ENCODE data around the gene MTHFD1L. TPM values are rescaled to one million over a fixed set of nuclear protein-coding genes. Genes with fewer than 3 reads are reported as not detected.

The MTHFD1L gene
- total RNA-seq, 4 donors from 2014 or later, result 3.0 to 9.4 (median 5.2) TPM

DNA sequence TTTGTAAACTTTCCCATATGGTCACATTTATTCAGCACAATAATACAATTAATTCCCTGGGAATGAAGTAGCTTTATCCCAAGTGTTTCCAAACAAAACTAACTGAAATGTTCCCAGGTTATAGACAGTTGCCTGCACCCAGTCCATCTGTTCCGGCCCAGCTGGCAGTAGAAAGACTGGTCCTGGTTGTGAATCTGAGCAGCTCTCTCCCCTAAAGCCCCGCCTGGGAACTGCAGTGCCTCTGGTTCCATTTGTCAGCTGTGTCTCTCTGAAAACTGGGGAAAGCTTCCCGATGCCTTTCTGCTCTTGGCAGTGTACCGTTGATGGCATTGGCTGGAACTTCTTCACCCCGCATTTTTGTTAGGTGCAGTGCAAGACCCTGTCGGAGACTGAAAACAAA, 8.7 kb downstream of the MTHFD1L start:
- no peak overlapping the region for H3K27ac ChIP-seq
- WGBS, result 88% methylated on average over 6 of the region's 6 CpGs

DNA sequence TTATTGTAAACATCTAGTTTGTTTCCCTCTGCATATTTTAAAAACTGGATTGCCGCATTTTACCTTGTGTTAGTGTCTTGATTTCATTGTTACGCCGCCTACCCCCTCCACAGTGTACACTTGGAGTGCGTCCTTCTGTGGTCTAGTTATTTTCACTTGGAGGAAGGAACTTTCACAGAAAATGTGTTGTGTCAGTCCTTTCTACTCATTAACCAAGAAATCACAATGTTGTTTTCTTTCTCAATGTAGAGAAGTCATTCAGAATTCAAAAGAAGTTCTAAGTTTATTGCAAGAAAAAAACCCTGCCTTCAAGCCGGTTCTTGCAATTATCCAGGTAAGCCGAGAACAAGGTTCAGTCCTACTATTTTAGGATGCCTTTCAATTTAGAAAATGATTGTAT, 10.3 kb downstream of the MTHFD1L start:
- peaks cover 10% of the 10 kb centered on the region for H3K4me1 ChIP-seq
- H3K27me3 ChIP-seq, result no peaks in the 10 kb centered on the region
- H3K9me3 ChIP-seq, result no peaks in the 10 kb centered on the region
- peak in 1 of 2 donors; percentile 15 for DNase-seq (ENCODE audit: low spot score in 2 of 2)
- H3K27ac ChIP-seq, result no peak overlapping the region
- 71% methylated on average over 6 of the region's 6 CpGs for WGBS
- TF ChIP-seq EP300 (IDR thresholded peaks at IDR 0.05) (no peak), POLR2A (IDR thresholded peaks at IDR 0.05) (no peak), POLR2AphosphoS5 (IDR thresholded peaks at IDR 0.05) (no peak)
- TF ChIP-seq, protein P1, sequence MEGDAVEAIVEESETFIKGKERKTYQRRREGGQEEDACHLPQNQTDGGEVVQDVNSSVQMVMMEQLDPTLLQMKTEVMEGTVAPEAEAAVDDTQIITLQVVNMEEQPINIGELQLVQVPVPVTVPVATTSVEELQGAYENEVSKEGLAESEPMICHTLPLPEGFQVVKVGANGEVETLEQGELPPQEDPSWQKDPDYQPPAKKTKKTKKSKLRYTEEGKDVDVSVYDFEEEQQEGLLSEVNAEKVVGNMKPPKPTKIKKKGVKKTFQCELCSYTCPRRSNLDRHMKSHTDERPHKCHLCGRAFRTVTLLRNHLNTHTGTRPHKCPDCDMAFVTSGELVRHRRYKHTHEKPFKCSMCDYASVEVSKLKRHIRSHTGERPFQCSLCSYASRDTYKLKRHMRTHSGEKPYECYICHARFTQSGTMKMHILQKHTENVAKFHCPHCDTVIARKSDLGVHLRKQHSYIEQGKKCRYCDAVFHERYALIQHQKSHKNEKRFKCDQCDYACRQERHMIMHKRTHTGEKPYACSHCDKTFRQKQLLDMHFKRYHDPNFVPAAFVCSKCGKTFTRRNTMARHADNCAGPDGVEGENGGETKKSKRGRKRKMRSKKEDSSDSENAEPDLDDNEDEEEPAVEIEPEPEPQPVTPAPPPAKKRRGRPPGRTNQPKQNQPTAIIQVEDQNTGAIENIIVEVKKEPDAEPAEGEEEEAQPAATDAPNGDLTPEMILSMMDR (IDR thresholded peaks at IDR 0.05), result no peak
- H3K4me3 ChIP-seq, result no peak overlapping the region
- no peaks in the 10 kb centered on the region for H3K36me3 ChIP-seq

More for the DNA sequence above, 8.7 kb downstream of the MTHFD1L start:
- H3K36me3 ChIP-seq, result no peaks in the 10 kb centered on the region
- peaks cover 10% of the 10 kb centered on the region for H3K4me1 ChIP-seq
- DNase-seq (ENCODE audit: low spot score in 2 of 2), result peak in 1 of 2 donors; percentile 38
- TF ChIP-seq, protein P1 (IDR thresholded peaks at IDR 0.05), result no peak
- TF ChIP-seq POLR2A (IDR thresholded peaks at IDR 0.05), result no peak
- no peak for TF ChIP-seq EP300 (IDR thresholded peaks at IDR 0.05)
- no peak for TF ChIP-seq POLR2AphosphoS5 (IDR thresholded peaks at IDR 0.05)
- no peaks in the 10 kb centered on the region for H3K9me3 ChIP-seq
- H3K27me3 ChIP-seq, result no peaks in the 10 kb centered on the region
- no peak overlapping the region for H3K4me3 ChIP-seq

DNA sequence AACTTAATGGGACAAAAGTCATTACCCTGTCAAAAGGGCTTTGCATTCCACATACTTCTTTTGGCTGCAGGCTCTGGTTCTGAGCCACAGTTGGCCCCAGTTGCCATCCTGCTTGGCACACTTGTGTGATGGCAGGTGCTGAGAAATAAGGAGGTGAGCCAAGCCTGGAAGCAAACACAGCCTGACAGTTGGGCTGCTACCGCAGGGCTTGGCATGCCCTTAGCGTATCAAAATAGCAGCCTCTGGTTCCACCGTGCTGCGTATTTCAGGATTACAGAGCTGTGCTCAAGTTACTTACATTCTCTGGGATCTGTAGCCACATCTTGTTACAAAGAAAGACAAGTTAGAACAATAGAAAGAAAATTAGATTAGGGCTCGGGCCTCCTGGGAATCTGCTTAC, 11.1 kb downstream of the MTHFD1L start:
- Histone ChIP-seq H3K27ac (no peak overlapping the region), H3K36me3 (no peaks in the 10 kb centered on the region), H3K27me3 (no peaks in the 10 kb centered on the region), H3K9me3 (no peaks in the 10 kb centered on the region), H3K4me3 (no peak overlapping the region), H3K4me1 (peaks cover 13% of the 10 kb centered on the region)
- peak in 1 of 2 donors; percentile 74 for DNase-seq (ENCODE audit: low spot score in 2 of 2)
- TF ChIP-seq POLR2A (IDR thresholded peaks at IDR 0.05) (no peak), EP300 (IDR thresholded peaks at IDR 0.05) (no peak), POLR2AphosphoS5 (IDR thresholded peaks at IDR 0.05) (peak in 1 of 3 donors; percentile 30)
- WGBS, result 27% methylated on average over 5 of the region's 5 CpGs

DNA sequence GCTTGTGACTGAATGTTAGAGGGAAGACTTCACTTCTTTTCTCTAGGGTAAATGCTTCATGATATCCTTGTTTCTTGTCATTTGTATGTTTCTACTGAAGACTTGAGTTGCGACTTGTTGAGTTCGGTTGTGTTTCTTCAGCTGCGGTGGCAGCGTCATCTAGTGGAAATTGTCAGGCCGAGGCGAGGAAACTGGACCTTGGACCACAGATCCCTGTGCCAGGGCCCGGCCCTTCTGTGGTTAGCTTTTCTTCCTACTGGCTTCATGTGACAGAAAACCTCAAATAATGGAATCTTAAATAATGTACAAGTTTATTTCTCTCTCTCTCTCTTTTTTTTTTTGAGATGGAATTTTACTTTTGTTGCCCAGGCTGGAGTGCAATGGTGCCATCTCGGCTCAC, 12.4 kb downstream of the MTHFD1L start:
- WGBS, result 94% methylated on average over 8 of the region's 8 CpGs

DNA sequence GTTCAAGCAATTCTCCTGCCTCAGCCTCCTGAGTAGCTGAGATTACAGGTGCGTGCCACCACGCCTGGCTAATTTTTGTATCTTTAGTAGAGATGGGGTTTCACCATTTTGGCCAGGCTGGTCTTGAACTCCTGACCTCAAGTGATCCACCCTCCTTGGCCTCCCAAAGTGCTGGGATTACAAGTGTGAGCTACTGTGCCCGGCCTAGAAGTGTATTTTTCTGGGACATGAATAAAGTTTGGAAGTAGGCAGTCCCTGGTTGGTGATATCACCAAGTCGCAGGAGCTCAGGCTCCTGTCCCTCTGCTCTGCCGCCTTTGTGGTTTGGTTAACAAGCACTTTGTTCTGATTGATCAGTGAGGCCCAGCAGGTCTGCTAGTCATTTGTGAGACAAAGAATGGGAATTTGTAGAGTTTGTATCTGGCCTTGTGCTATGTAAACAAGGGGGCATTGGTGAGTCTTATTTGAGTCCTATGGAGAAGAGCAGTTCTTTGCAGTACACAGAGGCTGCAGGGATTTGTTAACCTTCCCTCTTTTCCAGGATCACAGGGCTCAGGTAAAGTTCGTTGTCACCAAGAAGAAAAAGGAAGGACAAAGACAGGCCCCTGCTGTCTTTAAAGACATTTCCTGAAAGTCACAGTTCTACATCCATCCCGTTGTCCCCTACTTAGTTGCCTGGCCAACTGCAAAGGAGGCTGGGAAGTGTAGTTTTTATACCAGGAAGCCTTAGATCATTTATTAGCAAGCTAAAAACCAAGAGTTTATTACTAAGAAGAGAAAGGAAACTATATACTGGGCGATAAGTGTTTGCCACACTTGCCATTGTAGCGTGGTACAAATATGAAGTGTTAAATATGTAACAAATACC, 13.1 kb downstream of the MTHFD1L start:
- H3K27ac ChIP-seq, result no peak overlapping the region
- no peaks in the 10 kb centered on the region for H3K27me3 ChIP-seq
- no peaks in the 10 kb centered on the region for H3K9me3 ChIP-seq
- peaks cover 31% of the 10 kb centered on the region for H3K4me1 ChIP-seq
- H3K36me3 ChIP-seq, result no peaks in the 10 kb centered on the region
- no peak overlapping the region for H3K4me3 ChIP-seq
- WGBS, result 87% methylated on average over 9 of the region's 9 CpGs
- DNase-seq (ENCODE audit: low spot score in 2 of 2), result peak in 1 of 2 donors; percentile 6
- no peak for TF ChIP-seq POLR2A (IDR thresholded peaks at IDR 0.05)
- no peak for TF ChIP-seq POLR2AphosphoS5 (IDR thresholded peaks at IDR 0.05)
- TF ChIP-seq, protein P1 (IDR thresholded peaks at IDR 0.05), result no peak
- TF ChIP-seq EP300 (IDR thresholded peaks at IDR 0.05), result no peak

More for the DNA sequence above, 12.4 kb downstream of the MTHFD1L start:
- Histone ChIP-seq H3K4me3 (no peak overlapping the region), H3K36me3 (no peaks in the 10 kb centered on the region), H3K4me1 (peaks cover 26% of the 10 kb centered on the region), H3K27me3 (no peaks in the 10 kb centered on the region), H3K9me3 (no peaks in the 10 kb centered on the region), H3K27ac (no peak overlapping the region)
- peak in 1 of 2 donors; percentile 61 for DNase-seq (ENCODE audit: low spot score in 2 of 2)
- TF ChIP-seq POLR2A (IDR thresholded peaks at IDR 0.05) (no peak), POLR2AphosphoS5 (IDR thresholded peaks at IDR 0.05) (no peak), EP300 (IDR thresholded peaks at IDR 0.05) (no peak)
- TF ChIP-seq, protein P1 (IDR thresholded peaks at IDR 0.05), result no peak
